GM21723 (cell line): Measurements from ENCODE around the gene LNPEP.

ENCODE experiments used
- ATAC-seq: cut with Tn5 transposase; IDR thresholded peaks from one replicate; pipeline ENCODE4 v1.9.1; 2021; ENCODE audit warnings: mild to moderate bottlenecking, moderate library complexity; ENCODE audit not compliant: unreplicated experiment

Gene LNPEP

GRCh38 chr5:96957254-96958049, 21.6 kb downstream of the LNPEP start:
- peak; percentile 48 for ATAC-seq

DNA sequence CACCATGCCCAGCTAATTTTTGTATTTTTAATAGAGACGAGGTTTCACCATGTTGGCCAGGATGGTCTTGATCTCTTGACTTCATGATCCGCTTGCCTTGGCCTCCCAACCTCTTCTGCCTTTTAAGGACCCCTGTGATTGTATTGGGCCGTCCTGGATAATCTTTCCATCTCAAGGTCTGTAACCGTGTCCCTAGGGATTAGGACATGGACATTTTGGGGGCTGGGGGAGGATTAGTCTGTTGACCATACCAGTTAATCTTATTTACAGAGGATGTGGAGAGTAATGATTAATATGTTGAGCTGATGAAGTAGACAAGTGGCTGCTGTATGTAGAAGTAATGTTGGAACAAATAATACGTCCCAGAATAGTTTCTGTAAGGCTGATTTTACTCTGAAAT, 23.1 kb downstream of the LNPEP start:
- ATAC-seq: no peak

DNA sequence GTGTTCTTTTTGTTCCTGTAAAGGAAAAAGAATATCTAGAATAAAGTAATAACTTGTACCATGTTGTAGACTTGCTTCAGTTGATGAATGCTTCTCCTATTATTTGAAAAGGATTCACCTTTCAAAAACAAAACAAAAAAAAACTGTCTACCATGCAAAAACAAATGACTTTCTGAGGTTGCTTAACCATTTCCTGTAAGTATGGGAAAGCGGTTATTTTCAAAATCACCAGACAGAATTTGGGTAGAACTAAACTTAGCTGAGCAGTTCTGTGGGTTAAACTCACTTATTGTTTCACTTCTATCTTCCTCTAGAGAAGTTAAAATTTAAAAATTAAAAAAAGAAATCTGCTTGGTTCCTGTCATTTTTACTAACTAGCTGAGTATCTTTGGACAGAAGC, 25.2 kb downstream of the LNPEP start:
- ATAC-seq: peak; percentile 68

GRCh38 chr5:96962540-96962991, 26.7 kb downstream of the LNPEP start:
- ATAC-seq: no peak

DNA sequence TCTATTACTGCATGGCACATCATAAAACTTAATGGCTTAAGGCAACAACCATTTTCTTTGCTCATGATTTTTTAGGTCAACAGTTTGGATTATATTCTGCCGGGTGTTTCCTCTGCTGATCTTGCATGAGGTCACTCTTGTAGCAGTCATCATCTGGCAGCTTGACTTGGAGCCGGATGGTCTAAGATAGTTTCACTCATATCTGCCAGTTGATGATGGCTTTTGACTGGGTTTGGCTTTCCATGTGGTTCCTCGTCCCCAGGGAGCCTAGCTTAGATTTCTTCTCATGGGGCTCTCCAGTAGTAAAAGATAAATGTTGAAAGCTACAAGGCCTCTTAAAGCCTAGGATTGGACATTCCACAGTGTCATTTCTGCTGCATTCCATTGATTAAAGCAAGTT, 27.4 kb downstream of the LNPEP start:
- peak; percentile 34 for ATAC-seq

GRCh38 chr5:96966801-96967200, 30.9 kb downstream of the LNPEP start:
- ATAC-seq: no peak

DNA sequence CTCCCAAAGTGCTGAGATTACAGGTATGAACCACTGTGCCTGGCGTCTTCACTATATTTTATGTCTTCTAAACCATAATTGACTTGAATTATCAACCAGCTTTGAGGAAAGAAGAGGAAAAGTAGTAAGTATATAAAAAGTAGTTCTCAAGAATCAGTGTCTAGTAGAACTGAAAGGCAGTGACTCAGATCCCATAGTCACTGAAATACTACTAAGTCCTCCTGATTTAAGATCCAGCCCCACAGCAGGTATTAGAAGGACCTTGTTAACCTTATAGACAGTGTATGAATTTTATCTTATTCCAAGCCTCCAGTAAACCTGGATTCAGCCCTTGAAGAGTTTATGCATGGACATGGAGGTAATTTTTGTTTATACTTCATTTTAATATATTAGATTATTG, 31.5 kb downstream of the LNPEP start:
- no peak for ATAC-seq

GRCh38 chr5:96968074-96968473, 32.2 kb downstream of the LNPEP start:
- no peak for ATAC-seq

GRCh38 chr5:96968614-96969013, 32.7 kb downstream of the LNPEP start:
- no peak for ATAC-seq

DNA sequence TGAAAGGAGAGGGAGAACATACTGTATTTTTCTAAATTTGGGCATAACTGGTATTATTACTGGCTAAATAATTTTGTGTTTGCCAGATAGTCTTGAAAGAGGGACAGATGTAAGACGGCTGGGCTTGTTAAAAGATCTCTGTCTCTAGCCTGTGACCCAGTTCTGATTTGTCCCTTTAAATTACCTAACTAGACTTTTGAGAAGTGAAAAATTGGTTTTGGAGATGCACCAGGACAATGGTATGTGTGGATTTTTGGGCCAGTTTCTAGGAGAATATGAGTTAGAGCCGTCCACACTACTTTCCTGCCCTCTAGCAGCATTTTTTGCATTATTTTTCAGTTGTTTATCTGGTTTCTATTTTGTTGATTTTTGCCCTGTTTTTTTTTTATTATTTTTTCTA, 33.5 kb downstream of the LNPEP start:
- no peak for ATAC-seq

- no peak for ATAC-seq
These were observed 36.9 kb downstream of the LNPEP start for GRCh38 chr5:96972599-96973334.

DNA sequence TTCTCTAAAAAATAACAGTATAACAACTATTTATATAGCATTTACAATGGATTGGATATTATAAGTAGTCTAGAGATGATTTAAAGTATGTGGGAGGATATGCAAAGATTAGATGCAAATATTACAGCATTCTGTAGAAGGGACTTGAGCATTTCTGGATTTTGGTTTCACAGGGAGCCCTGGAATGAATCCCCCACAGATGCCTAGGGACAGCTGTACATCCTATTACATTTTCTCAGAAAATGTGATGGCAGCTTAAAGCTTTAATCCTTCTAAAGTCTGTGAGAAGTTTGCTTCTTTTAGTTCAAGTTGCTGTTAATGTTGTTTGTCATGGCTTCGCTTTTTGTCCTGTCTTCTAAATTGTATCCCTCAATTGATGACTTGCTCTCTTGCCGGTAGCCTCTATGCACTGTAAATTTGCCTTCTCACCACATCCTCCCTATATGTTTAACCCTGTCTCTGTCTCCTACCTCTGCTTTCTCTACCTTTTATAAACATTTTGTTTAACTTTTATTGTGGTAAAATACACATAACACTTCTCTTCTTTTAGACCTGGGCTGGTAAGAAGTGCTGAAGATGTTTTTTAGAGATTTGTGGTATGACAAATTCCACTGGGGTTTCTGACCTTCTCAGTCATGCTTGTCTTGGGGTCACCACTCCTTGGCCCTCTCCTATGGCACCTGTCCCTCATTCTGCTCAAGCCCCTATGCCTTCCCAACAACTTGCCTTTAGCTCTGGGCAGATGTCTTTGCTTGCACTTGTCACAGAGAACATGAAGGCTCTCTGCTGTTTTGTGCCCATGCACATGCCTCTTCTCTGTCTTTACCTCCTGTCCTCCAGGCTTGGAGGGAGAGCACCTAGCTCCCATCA, 37.9 kb downstream of the LNPEP start:
- no peak for ATAC-seq

DNA sequence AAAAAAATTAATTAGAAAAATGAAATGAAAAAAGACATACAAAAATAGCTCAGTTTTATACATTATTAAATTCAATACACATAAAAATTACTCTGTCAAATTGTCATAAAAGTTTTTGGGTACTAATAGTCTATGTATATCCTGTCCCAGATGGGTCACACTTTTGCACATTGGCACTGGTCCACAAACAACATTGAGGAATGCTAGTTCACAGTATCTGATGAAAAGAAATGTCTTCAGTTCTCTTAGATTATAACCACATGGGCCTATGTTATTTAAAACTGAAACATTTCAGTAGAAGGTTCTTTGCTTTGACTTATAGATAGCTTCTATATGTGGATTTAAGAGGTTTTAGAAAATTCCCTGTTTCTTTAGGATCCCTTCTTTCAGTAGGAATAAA, 39.8 kb downstream of the LNPEP start:
- ATAC-seq: no peak

DNA sequence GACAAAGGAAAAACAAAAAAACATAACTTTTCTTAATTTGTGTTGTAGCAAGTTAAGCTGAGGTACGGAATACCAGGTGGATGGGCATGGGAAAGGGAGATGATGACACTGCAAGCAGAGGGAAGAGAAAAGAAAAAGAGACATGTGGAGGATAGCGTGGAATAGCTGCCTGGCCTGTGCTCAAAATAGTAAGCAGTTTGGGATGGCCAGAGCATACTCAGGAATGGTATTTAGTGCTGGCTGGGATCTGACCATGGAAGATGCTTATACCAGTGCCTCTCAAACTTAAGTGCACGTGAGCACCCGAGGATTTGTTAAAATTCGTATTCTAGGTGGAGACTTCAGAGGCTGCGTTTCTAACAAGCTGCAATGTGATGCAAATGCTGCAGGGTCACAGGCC, 41.3 kb downstream of the LNPEP start:
- no peak for ATAC-seq

DNA sequence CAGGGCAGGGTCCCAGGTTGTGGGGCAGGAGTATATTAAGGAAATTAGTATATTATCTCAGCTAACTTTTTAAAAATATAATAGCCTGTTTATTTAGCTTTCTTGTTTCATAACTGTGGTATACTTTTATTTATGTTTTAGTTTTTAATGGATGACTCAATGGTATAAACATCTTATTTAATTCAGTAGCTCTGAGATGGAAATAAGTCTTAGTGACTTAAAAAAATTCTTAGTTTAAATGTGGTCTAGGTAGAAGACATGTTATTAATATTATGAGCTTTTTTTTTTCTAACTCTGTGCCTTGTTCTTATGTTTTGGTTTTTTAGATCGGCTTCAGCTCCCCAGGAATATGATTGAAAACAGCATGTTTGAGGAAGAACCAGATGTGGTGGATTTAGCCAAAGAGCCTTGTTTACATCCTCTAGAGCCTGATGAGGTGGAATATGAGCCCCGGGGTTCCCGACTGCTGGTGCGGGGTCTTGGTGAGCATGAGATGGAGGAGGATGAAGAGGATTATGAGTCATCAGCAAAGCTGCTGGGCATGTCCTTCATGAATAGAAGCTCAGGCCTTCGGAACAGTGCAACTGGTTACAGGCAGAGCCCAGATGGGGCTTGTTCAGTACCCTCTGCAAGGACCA, 43.1 kb downstream of the LNPEP start:
- no peak for ATAC-seq

- ATAC-seq: no peak
These were observed 48.8 kb downstream of the LNPEP start for GRCh38 chr5:96984506-96985192.

DNA sequence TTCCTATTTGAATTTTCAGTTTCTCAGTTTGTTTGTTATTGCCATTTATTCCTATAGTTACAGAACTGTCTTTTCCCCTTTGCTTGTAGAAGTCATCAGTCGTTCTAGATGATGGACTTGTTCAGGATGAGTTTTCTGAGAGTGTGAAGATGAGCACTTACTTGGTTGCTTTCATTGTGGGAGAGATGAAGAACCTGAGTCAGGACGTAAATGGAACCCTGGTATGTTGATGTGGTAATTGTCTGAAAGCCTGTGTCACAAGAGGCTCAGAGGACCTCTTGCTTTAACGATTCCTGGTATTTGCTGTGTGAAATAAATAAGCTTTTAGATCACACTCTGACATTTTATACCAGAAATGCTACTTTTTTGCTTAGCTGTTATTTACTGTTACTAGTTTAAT, 50.6 kb downstream of the LNPEP start:
- no peak for ATAC-seq

DNA sequence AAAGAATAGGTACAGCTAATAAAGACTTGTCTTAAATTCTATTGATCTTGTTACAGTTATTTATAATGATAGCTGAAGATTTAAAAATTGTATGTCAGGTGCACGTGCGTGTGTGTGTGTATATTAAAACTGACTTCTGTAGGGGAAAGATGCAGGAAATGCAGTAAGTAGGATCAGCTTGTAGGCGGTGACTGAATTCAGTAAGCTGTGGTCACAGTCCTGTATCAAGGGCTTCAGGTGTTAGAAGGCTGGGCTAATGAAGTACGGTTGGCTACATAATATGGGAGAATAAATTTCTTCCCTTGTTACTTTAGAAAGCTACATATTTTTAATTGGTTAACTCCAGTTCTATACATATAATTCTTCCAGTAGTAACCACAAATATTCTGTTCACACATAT, 54.2 kb downstream of the LNPEP start:
- no peak for ATAC-seq

DNA sequence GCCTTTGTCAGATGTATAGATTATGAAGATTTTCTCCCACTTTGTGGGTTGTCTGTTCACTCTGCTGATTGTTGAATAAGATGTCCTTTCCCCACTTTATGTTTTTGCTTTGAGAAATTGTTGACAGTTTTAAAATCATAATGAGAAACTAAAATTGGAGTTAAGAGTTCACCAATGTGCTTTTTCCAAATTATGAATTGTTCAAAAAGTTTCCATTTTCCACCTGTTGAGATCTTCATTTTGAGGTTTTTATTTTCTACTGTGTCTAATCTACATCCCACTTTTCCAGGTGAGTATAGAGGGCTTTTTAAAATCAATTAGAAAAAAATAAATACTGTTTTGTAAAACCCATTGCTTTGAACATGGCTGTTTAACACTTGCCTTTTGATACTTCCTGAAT, 55.8 kb downstream of the LNPEP start:
- no peak for ATAC-seq

- ATAC-seq: no peak
These were observed 57.9 kb downstream of the LNPEP start for GRCh38 chr5:96993760-96994159.
